ENCODE measurements around the gene PCDHGA6.
"Not testable (repeated sequence)": the region's sequence is repeated elsewhere in the genome, so short reads cannot be mapped to it uniquely, and the experiment has no call there.

The PCDHGA6 gene

DNA sequence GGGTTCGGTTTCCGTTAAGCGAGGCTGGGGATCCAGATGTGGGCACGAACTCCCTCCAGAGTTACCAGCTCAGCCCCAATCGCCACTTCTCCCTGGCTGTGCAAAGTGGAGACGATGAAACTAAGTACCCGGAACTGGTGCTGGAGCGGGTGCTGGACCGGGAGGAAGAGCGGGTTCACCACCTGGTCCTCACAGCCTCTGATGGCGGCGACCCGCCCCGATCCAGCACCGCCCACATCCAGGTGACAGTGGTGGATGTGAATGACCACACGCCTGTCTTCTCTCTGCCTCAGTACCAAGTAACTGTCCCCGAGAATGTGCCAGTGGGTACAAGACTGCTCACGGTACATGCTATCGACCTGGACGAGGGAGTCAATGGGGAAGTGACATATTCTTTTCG lies 9.7 kb downstream of the PCDHGA6 start (continued):
- TF ChIP-seq, protein P1, sequence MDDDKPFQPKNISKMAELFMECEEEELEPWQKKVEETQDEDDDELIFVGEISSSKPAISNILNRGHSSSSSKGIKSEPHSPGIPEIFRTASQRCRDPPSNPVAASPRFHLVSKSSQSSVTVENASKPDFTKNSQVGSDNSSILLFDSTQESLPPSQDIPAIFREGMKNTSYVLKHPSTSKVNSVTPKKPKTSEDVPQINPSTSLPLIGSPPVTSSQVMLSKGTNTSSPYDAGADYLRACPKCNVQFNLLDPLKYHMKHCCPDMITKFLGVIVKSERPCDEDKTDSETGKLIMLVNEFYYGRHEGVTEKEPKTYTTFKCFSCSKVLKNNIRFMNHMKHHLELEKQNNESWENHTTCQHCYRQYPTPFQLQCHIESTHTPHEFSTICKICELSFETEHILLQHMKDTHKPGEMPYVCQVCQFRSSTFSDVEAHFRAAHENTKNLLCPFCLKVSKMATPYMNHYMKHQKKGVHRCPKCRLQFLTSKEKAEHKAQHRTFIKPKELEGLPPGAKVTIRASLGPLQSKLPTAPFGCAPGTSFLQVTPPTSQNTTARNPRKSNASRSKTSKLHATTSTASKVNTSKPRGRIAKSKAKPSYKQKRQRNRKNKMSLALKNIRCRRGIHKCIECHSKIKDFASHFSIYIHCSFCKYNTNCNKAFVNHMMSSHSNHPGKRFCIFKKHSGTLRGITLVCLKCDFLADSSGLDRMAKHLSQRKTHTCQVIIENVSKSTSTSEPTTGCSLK (tag by site-specific recombination; IDR thresholded peaks at IDR 0.05), result no peak
- TF ChIP-seq ZSCAN30 (tag by site-specific recombination; IDR thresholded peaks at IDR 0.05) (no peak), SETDB1 (IDR thresholded peaks at IDR 0.05; ENCODE audit: insufficient read length, low read length) (no peak), ZNF155 (tag by site-specific recombination; IDR thresholded peaks at IDR 0.05) (no peak), ZNF140 (tag by site-specific recombination; IDR thresholded peaks at IDR 0.05) (no peak)

DNA sequence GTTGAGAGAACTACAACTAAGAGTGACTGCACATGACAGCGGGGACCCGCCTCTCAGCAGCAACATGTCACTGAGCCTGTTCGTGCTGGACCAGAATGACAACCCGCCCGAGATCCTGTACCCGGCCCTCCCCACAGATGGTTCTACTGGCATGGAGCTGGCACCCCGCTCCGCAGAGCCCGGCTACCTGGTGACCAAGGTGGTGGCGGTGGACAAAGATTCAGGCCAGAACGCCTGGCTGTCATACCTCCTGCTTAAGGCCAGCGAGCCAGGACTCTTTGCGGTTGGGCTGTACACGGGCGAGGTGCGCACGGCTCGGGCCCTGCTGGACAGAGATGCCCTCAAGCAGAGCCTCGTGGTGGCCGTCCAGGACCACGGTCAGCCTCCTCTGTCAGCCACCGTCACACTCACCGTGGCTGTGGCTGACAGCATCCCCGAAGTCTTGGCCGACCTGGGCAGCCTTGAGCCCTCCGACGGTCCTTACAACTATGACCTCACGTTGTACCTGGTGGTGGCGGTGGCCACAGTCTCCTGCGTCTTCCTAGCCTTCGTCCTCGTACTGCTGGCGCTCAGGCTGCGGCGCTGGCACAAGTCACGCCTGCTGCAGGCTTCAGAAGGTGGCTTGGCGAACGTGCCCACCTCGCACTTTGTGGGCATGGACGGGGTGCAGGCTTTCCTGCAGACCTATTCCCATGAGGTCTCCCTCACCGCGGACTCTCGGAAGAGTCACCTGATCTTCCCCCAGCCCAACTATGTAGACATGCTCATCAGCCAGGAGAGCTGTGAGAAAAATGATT lies 11.0 kb downstream of the PCDHGA6 start:
- H3K9me3 ChIP-seq (ENCODE audit: control insufficient read depth, insufficient read depth, low read depth, low read length), result no peaks in the 10 kb centered on the region
- no peak overlapping the region for H3K27ac ChIP-seq (ENCODE audit: extremely low read depth, low read depth, low read length)
- no peak overlapping the region for H3K4me3 ChIP-seq (ENCODE audit: low read depth, low read length)
- H3K4me1 ChIP-seq (ENCODE audit: control insufficient read depth, insufficient read depth, low read length), result no peaks in the 10 kb centered on the region
- ChIA-PET POLR2A (no interaction called here), CTCF (no interaction called here)
- no peak for TF ChIP-seq ZNF391 (tag by site-specific recombination; IDR thresholded peaks at IDR 0.05; ENCODE audit: borderline replicate concordance, low read depth)
- TF ChIP-seq ZNF658 (tag by site-specific recombination; IDR thresholded peaks at IDR 0.05), result no peak
- no peak for TF ChIP-seq ZNF416 (tag by site-specific recombination; IDR thresholded peaks at IDR 0.05)
- TF ChIP-seq SP7 (tag by site-specific recombination; IDR thresholded peaks at IDR 0.05), result no peak
- TF ChIP-seq, protein P2, sequence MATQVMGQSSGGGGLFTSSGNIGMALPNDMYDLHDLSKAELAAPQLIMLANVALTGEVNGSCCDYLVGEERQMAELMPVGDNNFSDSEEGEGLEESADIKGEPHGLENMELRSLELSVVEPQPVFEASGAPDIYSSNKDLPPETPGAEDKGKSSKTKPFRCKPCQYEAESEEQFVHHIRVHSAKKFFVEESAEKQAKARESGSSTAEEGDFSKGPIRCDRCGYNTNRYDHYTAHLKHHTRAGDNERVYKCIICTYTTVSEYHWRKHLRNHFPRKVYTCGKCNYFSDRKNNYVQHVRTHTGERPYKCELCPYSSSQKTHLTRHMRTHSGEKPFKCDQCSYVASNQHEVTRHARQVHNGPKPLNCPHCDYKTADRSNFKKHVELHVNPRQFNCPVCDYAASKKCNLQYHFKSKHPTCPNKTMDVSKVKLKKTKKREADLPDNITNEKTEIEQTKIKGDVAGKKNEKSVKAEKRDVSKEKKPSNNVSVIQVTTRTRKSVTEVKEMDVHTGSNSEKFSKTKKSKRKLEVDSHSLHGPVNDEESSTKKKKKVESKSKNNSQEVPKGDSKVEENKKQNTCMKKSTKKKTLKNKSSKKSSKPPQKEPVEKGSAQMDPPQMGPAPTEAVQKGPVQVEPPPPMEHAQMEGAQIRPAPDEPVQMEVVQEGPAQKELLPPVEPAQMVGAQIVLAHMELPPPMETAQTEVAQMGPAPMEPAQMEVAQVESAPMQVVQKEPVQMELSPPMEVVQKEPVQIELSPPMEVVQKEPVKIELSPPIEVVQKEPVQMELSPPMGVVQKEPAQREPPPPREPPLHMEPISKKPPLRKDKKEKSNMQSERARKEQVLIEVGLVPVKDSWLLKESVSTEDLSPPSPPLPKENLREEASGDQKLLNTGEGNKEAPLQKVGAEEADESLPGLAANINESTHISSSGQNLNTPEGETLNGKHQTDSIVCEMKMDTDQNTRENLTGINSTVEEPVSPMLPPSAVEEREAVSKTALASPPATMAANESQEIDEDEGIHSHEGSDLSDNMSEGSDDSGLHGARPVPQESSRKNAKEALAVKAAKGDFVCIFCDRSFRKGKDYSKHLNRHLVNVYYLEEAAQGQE (tag by site-specific recombination; IDR thresholded peaks at IDR 0.05), result peak; percentile 64; the same call in 1 of the 2 replicates
- no peak for TF ChIP-seq ZNF664 (tag by site-specific recombination; IDR thresholded peaks at IDR 0.05)
- TF ChIP-seq, protein P3, sequence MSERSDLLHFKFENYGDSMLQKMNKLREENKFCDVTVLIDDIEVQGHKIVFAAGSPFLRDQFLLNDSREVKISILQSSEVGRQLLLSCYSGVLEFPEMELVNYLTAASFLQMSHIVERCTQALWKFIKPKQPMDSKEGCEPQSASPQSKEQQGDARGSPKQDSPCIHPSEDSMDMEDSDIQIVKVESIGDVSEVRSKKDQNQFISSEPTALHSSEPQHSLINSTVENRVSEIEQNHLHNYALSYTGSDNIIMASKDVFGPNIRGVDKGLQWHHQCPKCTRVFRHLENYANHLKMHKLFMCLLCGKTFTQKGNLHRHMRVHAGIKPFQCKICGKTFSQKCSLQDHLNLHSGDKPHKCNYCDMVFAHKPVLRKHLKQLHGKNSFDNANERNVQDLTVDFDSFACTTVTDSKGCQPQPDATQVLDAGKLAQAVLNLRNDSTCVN (tag by site-specific recombination; optimal IDR thresholded peaks at IDR 0.05), result no peak
- no peaks in the 10 kb centered on the region for H3K36me3 ChIP-seq (ENCODE audit: control insufficient read depth in 2 of 2, insufficient read depth in 1 of 2, low read length in 2 of 2)

DNA sequence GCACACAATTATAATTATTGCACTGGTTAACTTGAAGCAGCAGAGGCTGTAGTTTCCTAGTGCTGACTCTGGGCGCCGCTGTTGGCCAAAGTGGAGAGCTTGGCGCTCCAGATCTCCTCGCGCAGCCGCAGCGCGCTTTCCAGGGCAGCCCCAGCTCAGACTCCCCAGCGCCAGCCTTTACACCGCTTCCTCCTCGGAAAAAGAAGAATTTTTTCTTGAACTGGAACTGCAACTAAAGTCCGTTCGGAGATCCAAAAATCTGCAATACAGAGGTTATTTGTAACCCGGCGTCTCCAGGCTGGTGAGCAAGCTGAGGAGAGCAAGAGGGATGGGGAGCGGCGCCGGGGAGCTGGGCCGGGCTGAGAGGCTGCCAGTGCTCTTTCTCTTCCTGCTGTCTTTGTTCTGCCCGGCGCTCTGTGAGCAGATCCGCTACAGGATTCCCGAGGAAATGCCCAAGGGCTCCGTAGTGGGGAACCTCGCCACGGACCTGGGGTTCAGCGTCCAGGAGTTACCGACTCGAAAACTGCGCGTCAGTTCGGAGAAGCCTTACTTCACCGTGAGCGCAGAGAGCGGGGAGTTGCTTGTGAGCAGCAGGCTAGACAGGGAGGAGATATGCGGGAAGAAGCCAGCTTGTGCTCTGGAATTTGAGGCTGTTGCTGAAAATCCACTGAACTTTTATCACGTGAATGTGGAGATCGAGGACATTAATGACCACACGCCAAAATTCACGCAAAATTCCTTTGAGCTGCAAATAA lies 14.0 kb downstream of the PCDHGA6 start, which contains the start of gene PCDHGB4:
Gene PCDHGB4 (plus strand): TSS at position 142 of the 755 bp plus-strand sequence. CDS start 187 bp downstream, at position 329.
- CTCF ChIA-PET, result interaction anchor here (0.6 to 2.0 kb wide), 5 partner anchors 9 to 176 kb away, joined by 3 to 5 read pairs (median 4); partner anchors contain the start of gene PCDHGB3
- H3K4me3 ChIP-seq (ENCODE audit: low read depth, low read length); H3K9me3 ChIP-seq (ENCODE audit: control insufficient read depth, insufficient read depth, low read depth, low read length); POLR2A ChIA-PET; H3K4me1 ChIP-seq (ENCODE audit: control insufficient read depth, insufficient read depth, low read length); H3K36me3 ChIP-seq (ENCODE audit: control insufficient read depth in 2 of 2, insufficient read depth in 1 of 2, low read length in 2 of 2); H3K27ac ChIP-seq (ENCODE audit: extremely low read depth, low read depth, low read length): not testable (repeated sequence)

Data from HEK293 (cell line).